Esophagus muscularis mucosa (tissue), 4 donors: ENCODE results near the gene SELENON.
"Not testable (repeated sequence)": the region's sequence is repeated elsewhere in the genome, so short reads cannot be mapped to it uniquely, and the experiment has no call there.

Experiments used
- CTCF ChIP-seq, 3 experiments: fragments of 200-600 bp in 2 of 3; fragments of 450-650 bp in 1 of 3; sonication (generic) in 2 of 3; IDR thresholded peaks; one replicate each; pipeline ENCODE4 v1.5.1; 2017 to 2019; ENCODE audit warnings: antibody characterized with exemption in 3 of 3, mild to moderate bottlenecking in 2 of 3, moderate library complexity in 1 of 3
- EP300 ChIP-seq: sonication (generic); formaldehyde crosslinking; IDR thresholded peaks from one replicate; pipeline ENCODE4 v1.6.1; 2017; ENCODE audit warnings: antibody characterized with exemption
- POLR2A ChIP-seq: fragments of 450-650 bp; IDR thresholded peaks from one replicate; pipeline ENCODE4 v1.6.1; 2017; ENCODE audit warnings: antibody characterized with exemption, moderate library complexity, mild to moderate bottlenecking, low read depth
- POLR2AphosphoS5 ChIP-seq, 2 donors: sonication (generic); formaldehyde crosslinking; IDR thresholded peaks; one replicate each; pipeline ENCODE4 v1.6.1; 2017; ENCODE audit warnings: antibody characterized with exemption in 2 of 2

GRCh38 chr1:25839808-25840207, 39.8 kb downstream of the SELENON start:
- not testable (repeated sequence) for TF ChIP-seq POLR2A; CTCF (IDR thresholded peaks at IDR 0.05); EP300; POLR2AphosphoS5 (IDR thresholded peaks at IDR 0.05)
